ENCODE measurements around the gene PCCB. TPM values are rescaled to one million over a fixed set of nuclear protein-coding genes. Genes with fewer than 3 reads are reported as not detected.
"Not testable (repeated sequence)": the region's sequence is repeated elsewhere in the genome, so short reads cannot be mapped to it uniquely, and the experiment has no call there.

The PCCB gene
- total RNA-seq, 2 donors from 2014 or later, result 54.9 to 65.1 TPM

DNA sequence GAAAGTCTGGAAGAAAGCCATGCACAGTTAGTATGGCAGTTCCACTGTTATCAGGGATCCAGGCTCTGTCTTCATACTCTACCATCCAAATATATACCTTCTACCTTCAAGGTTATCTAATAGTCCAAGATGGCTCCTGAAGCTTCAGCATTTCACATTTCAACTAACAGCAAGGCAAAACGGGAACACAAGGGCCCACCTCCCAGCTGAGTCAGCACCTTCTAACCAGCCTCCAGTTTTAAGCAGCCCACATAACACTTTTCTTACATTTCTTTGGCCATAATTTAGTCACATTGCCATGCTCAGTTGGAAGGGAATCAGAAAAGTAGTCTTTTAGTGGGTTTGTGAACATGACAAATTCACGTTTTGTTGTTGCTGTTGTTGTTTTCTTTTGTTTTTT, 38.6 kb upstream of the PCCB start:
- 80 to 83% methylated on average over 2 of the region's 2 CpGs for WGBS, 2 experiments (ENCODE audit: insufficient coverage in 1 of 2, insufficient read length in 1 of 2)
- H3K36me3 Mint-ChIP-seq (ENCODE audit: low read depth), result no peaks in the 10 kb centered on the region
- Histone ChIP-seq H3K9ac (ENCODE audit: extremely low read depth, low read length, poor library complexity, severe bottlenecking) (no peak overlapping the region), H3K27me3 (ENCODE audit: control insufficient read depth, insufficient read depth, low read length, poor library complexity, severe bottlenecking) (no peaks in the 10 kb centered on the region), H3K4me3 (ENCODE audit: low read length) (no peak overlapping the region), H3K36me3 (ENCODE audit: control insufficient read depth, insufficient read depth, low read length) (no peaks in the 10 kb centered on the region), H3K4me1 (ENCODE audit: control insufficient read depth, insufficient read depth, low read length) (no peaks in the 10 kb centered on the region), H3K9me3 (ENCODE audit: control insufficient read depth, low read length) (no peaks in the 10 kb centered on the region), H3K27ac (ENCODE audit: low read depth, low read length) (no peak overlapping the region)
- TF ChIP-seq, protein P1, sequence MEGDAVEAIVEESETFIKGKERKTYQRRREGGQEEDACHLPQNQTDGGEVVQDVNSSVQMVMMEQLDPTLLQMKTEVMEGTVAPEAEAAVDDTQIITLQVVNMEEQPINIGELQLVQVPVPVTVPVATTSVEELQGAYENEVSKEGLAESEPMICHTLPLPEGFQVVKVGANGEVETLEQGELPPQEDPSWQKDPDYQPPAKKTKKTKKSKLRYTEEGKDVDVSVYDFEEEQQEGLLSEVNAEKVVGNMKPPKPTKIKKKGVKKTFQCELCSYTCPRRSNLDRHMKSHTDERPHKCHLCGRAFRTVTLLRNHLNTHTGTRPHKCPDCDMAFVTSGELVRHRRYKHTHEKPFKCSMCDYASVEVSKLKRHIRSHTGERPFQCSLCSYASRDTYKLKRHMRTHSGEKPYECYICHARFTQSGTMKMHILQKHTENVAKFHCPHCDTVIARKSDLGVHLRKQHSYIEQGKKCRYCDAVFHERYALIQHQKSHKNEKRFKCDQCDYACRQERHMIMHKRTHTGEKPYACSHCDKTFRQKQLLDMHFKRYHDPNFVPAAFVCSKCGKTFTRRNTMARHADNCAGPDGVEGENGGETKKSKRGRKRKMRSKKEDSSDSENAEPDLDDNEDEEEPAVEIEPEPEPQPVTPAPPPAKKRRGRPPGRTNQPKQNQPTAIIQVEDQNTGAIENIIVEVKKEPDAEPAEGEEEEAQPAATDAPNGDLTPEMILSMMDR (conservative IDR thresholded peaks at IDR 0.05), result no peak
- no peak for DNase-seq
- H3K4me1 Mint-ChIP-seq, result no peaks in the 10 kb centered on the region
- H3K27ac Mint-ChIP-seq, result no peak overlapping the region
- H3K27me3 Mint-ChIP-seq (ENCODE audit: insufficient read depth), result peaks cover 8% of the 10 kb centered on the region
- no peaks in the 10 kb centered on the region for H3K9me3 Mint-ChIP-seq
- no peak overlapping the region for H3K4me3 Mint-ChIP-seq

DNA sequence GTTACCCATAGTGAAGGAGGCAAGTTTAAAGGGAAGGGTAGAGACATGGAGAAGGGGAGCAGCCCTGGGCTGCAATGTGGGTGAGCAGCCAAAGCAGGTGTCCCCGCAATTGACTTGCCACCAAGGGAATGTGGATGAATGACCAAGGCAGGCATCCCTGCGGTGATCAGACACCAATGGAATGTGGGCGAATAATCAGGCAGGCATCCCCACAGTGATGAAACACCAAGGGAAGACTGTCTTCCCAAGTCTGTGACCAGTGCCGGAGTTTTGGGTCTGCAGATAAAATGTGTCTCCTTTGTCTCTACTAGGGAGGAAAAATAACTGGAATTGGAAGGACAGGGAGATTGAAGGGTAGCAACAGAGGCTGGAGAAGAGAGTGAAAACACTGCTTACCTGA, 27.4 kb upstream of the PCCB start:
- H3K4me1 ChIP-seq (ENCODE audit: control insufficient read depth, insufficient read depth, low read length); H3K4me3 Mint-ChIP-seq; H3K4me1 Mint-ChIP-seq; H3K27me3 Mint-ChIP-seq (ENCODE audit: insufficient read depth); H3K27ac ChIP-seq (ENCODE audit: low read depth, low read length); DNase-seq; H3K36me3 ChIP-seq (ENCODE audit: control insufficient read depth, insufficient read depth, low read length); H3K36me3 Mint-ChIP-seq (ENCODE audit: low read depth); H3K27me3 ChIP-seq (ENCODE audit: control insufficient read depth, insufficient read depth, low read length, poor library complexity, severe bottlenecking); H3K27ac Mint-ChIP-seq; H3K9ac ChIP-seq (ENCODE audit: extremely low read depth, low read length, poor library complexity, severe bottlenecking); H3K4me3 ChIP-seq (ENCODE audit: low read length): not testable (repeated sequence)
- 90 to 94% methylated on average over 4 of the region's 4 CpGs for WGBS, 2 experiments (ENCODE audit: insufficient coverage in 1 of 2, insufficient read length in 1 of 2)
- peaks cover 24% of the 10 kb centered on the region for H3K9me3 ChIP-seq (ENCODE audit: control insufficient read depth, low read length)
- peaks cover 45% of the 10 kb centered on the region for H3K9me3 Mint-ChIP-seq

DNA sequence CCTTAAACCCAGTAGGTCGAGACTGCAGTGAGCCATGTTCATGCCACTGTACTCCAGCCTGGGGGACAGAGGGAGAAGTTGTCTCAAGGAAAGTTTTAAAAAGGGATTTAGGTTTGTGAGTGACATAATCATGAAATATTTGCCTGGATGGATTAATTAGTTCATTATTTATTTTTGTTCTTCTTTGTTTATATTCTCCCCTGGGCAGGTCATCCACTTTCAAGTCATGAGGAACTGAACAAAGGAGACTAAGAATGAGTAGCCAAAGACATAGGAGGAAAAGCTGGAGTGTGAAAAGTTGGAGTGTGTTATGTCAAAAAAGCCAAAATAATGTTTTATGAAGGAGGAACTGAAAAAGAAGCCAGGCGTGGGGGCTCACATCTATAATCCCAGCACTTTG, 17.7 kb upstream of the PCCB start:
- Histone ChIP-seq H3K36me3 (ENCODE audit: control insufficient read depth, insufficient read depth, low read length) (no peaks in the 10 kb centered on the region), H3K4me3 (ENCODE audit: low read length) (no peak overlapping the region), H3K27me3 (ENCODE audit: control insufficient read depth, insufficient read depth, low read length, poor library complexity, severe bottlenecking) (no peaks in the 10 kb centered on the region), H3K4me1 (ENCODE audit: control insufficient read depth, insufficient read depth, low read length) (no peaks in the 10 kb centered on the region), H3K27ac (ENCODE audit: low read depth, low read length) (no peak overlapping the region), H3K9me3 (ENCODE audit: control insufficient read depth, low read length) (no peaks in the 10 kb centered on the region), H3K9ac (ENCODE audit: extremely low read depth, low read length, poor library complexity, severe bottlenecking) (no peak overlapping the region)
- Mint-ChIP-seq H3K36me3 (ENCODE audit: low read depth) (no peaks in the 10 kb centered on the region), H3K27ac (no peak overlapping the region), H3K9me3 (no peaks in the 10 kb centered on the region), H3K4me1 (peaks cover 10% of the 10 kb centered on the region), H3K4me3 (no peak overlapping the region), H3K27me3 (ENCODE audit: insufficient read depth) (peaks cover 4% of the 10 kb centered on the region)
- TF ChIP-seq, protein P1 (conservative IDR thresholded peaks at IDR 0.05), result no peak
- DNase-seq, result no peak
- 90 to 94% methylated on average over 2 of the region's 2 CpGs for whole genome bisulfite sequencing, 2 experiments (ENCODE audit: insufficient coverage in 1 of 2, insufficient read length in 1 of 2)

DNA sequence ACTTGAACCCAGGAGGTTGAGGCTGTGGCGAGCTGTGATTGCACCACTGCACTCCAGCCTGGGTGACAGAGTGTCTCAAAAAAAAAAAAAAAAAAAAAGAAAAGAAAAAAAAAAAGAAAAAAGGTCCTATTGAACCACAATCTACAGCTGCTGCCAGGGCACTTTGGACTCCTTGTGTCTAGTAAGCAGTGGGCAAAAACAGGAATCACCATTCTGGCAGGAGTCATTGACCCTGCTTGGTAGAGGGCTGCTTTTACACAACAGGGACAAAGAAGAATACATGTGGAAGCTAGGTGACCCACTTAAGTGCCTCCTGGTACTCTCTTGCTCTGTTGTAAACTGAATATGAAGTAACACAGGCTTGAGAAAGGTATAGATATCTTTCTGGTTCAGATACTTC, 14.6 kb upstream of the PCCB start:
- Mint-ChIP-seq H3K4me3 (no peak overlapping the region), H3K27me3 (ENCODE audit: insufficient read depth) (peaks cover 9% of the 10 kb centered on the region), H3K4me1 (peaks cover 27% of the 10 kb centered on the region), H3K9me3 (no peaks in the 10 kb centered on the region), H3K36me3 (ENCODE audit: low read depth) (no peaks in the 10 kb centered on the region), H3K27ac (no peak overlapping the region)
- H3K9me3 ChIP-seq (ENCODE audit: control insufficient read depth, low read length), result no peaks in the 10 kb centered on the region
- 94% methylated on average over 1 of the region's 1 CpG; no CpG with 5 or more reads in 1 of the 2 experiments for WGBS, 2 experiments (ENCODE audit: insufficient coverage in 1 of 2, insufficient read length in 1 of 2)
- no peak overlapping the region for H3K27ac ChIP-seq (ENCODE audit: low read depth, low read length)
- no peak overlapping the region for H3K9ac ChIP-seq (ENCODE audit: extremely low read depth, low read length, poor library complexity, severe bottlenecking)
- TF ChIP-seq, protein P1 (conservative IDR thresholded peaks at IDR 0.05), result no peak
- peaks cover 2% of the 10 kb centered on the region for H3K27me3 ChIP-seq (ENCODE audit: control insufficient read depth, insufficient read depth, low read length, poor library complexity, severe bottlenecking)
- no peak for DNase-seq
- peaks cover 4% of the 10 kb centered on the region for H3K4me1 ChIP-seq (ENCODE audit: control insufficient read depth, insufficient read depth, low read length)
- no peaks in the 10 kb centered on the region for H3K36me3 ChIP-seq (ENCODE audit: control insufficient read depth, insufficient read depth, low read length)
- no peak overlapping the region for H3K4me3 ChIP-seq (ENCODE audit: low read length)

Measured in endodermal cell (in vitro differentiated cells).